Activated naive CD4-positive, alpha-beta T cell treated with anti-CD3 and anti-CD28 coated beads for 36 hours (primary cell): ENCODE data around the gene RALGAPB. TPM values are rescaled to one million over a fixed set of nuclear protein-coding genes. Genes with fewer than 3 reads are reported as not detected.

Source experiments
- CTCF ChIA-PET: fragments of 350-600 bp; sonication (Branson Sonifier 250); formaldehyde crosslinking; loops from one replicate; lab custom pipeline; 2021; ENCODE audit warnings: antibody characterized with exemption; lab: Charles Lee
- DNase-seq: peaks from one replicate; pipeline ENCODE4 v3.0.0-alpha.2; 2020
- H3K27ac Mint-ChIP-seq: one replicate; pipeline ENCODE4 v1.8.0; 2021; ENCODE audit warnings: mild to moderate bottlenecking, mixed read lengths
- H3K27me3 Mint-ChIP-seq: one replicate; pipeline ENCODE4 v1.8.0; 2021; ENCODE audit warnings: low read depth, mixed read lengths
- H3K36me3 Mint-ChIP-seq: one replicate; pipeline ENCODE4 v1.8.0; 2021; ENCODE audit warnings: low read depth, mixed read lengths
- H3K4me1 Mint-ChIP-seq: one replicate; pipeline ENCODE4 v1.8.0; 2021; ENCODE audit warnings: low read depth, mixed read lengths
- H3K4me3 Mint-ChIP-seq: one replicate; pipeline ENCODE4 v1.8.0; 2021; ENCODE audit warnings: mild to moderate bottlenecking, moderate library complexity, mixed read lengths
- H3K9me3 Mint-ChIP-seq: one replicate; pipeline ENCODE4 v1.8.0; 2021; ENCODE audit warnings: mixed read lengths
- intact Hi-C: fragments of 100-400 bp; cut with micrococcal nuclease; formaldehyde crosslinking; loops from one replicate; pipeline ENCODE4 v1.15.1; 2023
- total RNA-seq, 2 experiments: library from RNA; stranded (reverse); gene quantifications; one replicate each; pipeline ENCODE4 v1.2.3, GENCODE V29; 2021

The RALGAPB gene
- total RNA-seq, 2 experiments from 2014 or later = 22.1 to 24.0 TPM

GRCh38 chr20:38557174-38557573 lies 84.5 kb downstream of the RALGAPB start:
- Mint-ChIP-seq H3K27me3 (no peaks in the 10 kb centered on the region), H3K36me3 (peaks cover 22% of the 10 kb centered on the region), H3K9me3 (no peaks in the 10 kb centered on the region), H3K4me1 (no peaks in the 10 kb centered on the region), H3K4me3 (no peak overlapping the region), H3K27ac (peak overlapping the region; percentile 34)
- no peak for DNase-seq
- CTCF ChIA-PET = no interaction called here
- intact Hi-C loops = no loop called here

- intact Hi-C loops = no loop called here
- Mint-ChIP-seq H3K9me3 (no peaks in the 10 kb centered on the region), H3K27ac (no peak overlapping the region), H3K36me3 (peaks cover 18% of the 10 kb centered on the region), H3K4me3 (no peak overlapping the region), H3K27me3 (no peaks in the 10 kb centered on the region), H3K4me1 (no peaks in the 10 kb centered on the region)
- CTCF ChIA-PET = interaction anchor here (0.6 to 0.7 kb wide), 2 partner anchors 111 to 160 kb away, joined by 3 to 4 read pairs; no protein-coding TSS in a partner anchor
- no peak for DNase-seq
Measured at GRCh38 chr20:38558596-38559360, 86.1 kb downstream of the RALGAPB start.

- intact Hi-C loops = no loop called here
- peaks cover 12% of the 10 kb centered on the region for H3K36me3 Mint-ChIP-seq
Measured at GRCh38 chr20:38559764-38560163, 87.1 kb downstream of the RALGAPB start.

GRCh38 chr20:38563802-38564431 lies 91.3 kb downstream of the RALGAPB start:
- CTCF ChIA-PET = interaction anchor here (0.6 to 0.7 kb wide), 2 partner anchors 18 to 25 kb away, joined by 3 read pairs; no protein-coding TSS in a partner anchor
- Mint-ChIP-seq H3K36me3 (peaks cover 11% of the 10 kb centered on the region), H3K9me3 (no peaks in the 10 kb centered on the region), H3K27me3 (no peaks in the 10 kb centered on the region), H3K4me1 (no peaks in the 10 kb centered on the region), H3K27ac (no peak overlapping the region), H3K4me3 (no peak overlapping the region)
- intact Hi-C loops = no loop called here
- DNase-seq = no peak

More at GRCh38 chr20:38559764-38560163, 87.1 kb downstream of the RALGAPB start:
- H3K4me3 Mint-ChIP-seq = no peak overlapping the region
- H3K27me3 Mint-ChIP-seq = no peaks in the 10 kb centered on the region
- no peaks in the 10 kb centered on the region for H3K9me3 Mint-ChIP-seq
- H3K27ac Mint-ChIP-seq = no peak overlapping the region
- no peak for DNase-seq
- CTCF ChIA-PET = no interaction called here
- no peaks in the 10 kb centered on the region for H3K4me1 Mint-ChIP-seq

GRCh38 chr20:38564680-38565079 lies 92.0 kb downstream of the RALGAPB start:
- Mint-ChIP-seq H3K9me3 (no peaks in the 10 kb centered on the region), H3K27ac (no peak overlapping the region), H3K4me1 (no peaks in the 10 kb centered on the region), H3K36me3 (peaks cover 9% of the 10 kb centered on the region), H3K4me3 (no peak overlapping the region), H3K27me3 (no peaks in the 10 kb centered on the region)
- CTCF ChIA-PET = no interaction called here
- no peak for DNase-seq
- intact Hi-C loops = no loop called here

GRCh38 chr20:38566036-38566598 lies 93.5 kb downstream of the RALGAPB start:
- intact Hi-C loops = no loop called here
- CTCF ChIA-PET = no interaction called here
- no peaks in the 10 kb centered on the region for H3K27me3 Mint-ChIP-seq
- H3K36me3 Mint-ChIP-seq = peaks cover 9% of the 10 kb centered on the region
- no peaks in the 10 kb centered on the region for H3K4me1 Mint-ChIP-seq
- H3K27ac Mint-ChIP-seq = no peak overlapping the region
- H3K4me3 Mint-ChIP-seq = no peak overlapping the region
- no peak for DNase-seq
- H3K9me3 Mint-ChIP-seq = no peaks in the 10 kb centered on the region

GRCh38 chr20:38569747-38570525 lies 97.3 kb downstream of the RALGAPB start:
- CTCF ChIA-PET = no interaction called here
- intact Hi-C loops = no loop called here
- Mint-ChIP-seq H3K9me3 (no peaks in the 10 kb centered on the region), H3K27me3 (no peaks in the 10 kb centered on the region), H3K27ac (no peak overlapping the region), H3K4me3 (no peak overlapping the region), H3K4me1 (no peaks in the 10 kb centered on the region), H3K36me3 (peaks cover 8% of the 10 kb centered on the region)
- DNase-seq = no peak

GRCh38 chr20:38573413-38573812 lies 100.8 kb downstream of the RALGAPB start:
- H3K4me1 Mint-ChIP-seq = no peaks in the 10 kb centered on the region
- H3K4me3 Mint-ChIP-seq = no peak overlapping the region
- H3K9me3 Mint-ChIP-seq = no peaks in the 10 kb centered on the region
- H3K27ac Mint-ChIP-seq = no peak overlapping the region
- intact Hi-C loops = no loop called here
- DNase-seq = no peak
- H3K36me3 Mint-ChIP-seq = peaks cover 5% of the 10 kb centered on the region
- no peaks in the 10 kb centered on the region for H3K27me3 Mint-ChIP-seq
- CTCF ChIA-PET = no interaction called here

GRCh38 chr20:38579219-38579910 lies 106.7 kb downstream of the RALGAPB start:
- H3K9me3 Mint-ChIP-seq = no peaks in the 10 kb centered on the region
- intact Hi-C loops = no loop called here
- peaks cover 2% of the 10 kb centered on the region for H3K36me3 Mint-ChIP-seq
- H3K4me1 Mint-ChIP-seq = no peaks in the 10 kb centered on the region
- no peak for DNase-seq
- no peak overlapping the region for H3K4me3 Mint-ChIP-seq
- CTCF ChIA-PET = no interaction called here
- no peaks in the 10 kb centered on the region for H3K27me3 Mint-ChIP-seq
- no peak overlapping the region for H3K27ac Mint-ChIP-seq

- intact Hi-C loops = no loop called here
- no peak overlapping the region for H3K4me3 Mint-ChIP-seq
- no peaks in the 10 kb centered on the region for H3K9me3 Mint-ChIP-seq
- no peak for DNase-seq
- H3K27me3 Mint-ChIP-seq = no peaks in the 10 kb centered on the region
- no peak overlapping the region for H3K27ac Mint-ChIP-seq
- CTCF ChIA-PET = no interaction called here
- H3K4me1 Mint-ChIP-seq = no peaks in the 10 kb centered on the region
- H3K36me3 Mint-ChIP-seq = no peaks in the 10 kb centered on the region
Measured at GRCh38 chr20:38579921-38580320, 107.3 kb downstream of the RALGAPB start.

- no peaks in the 10 kb centered on the region for H3K9me3 Mint-ChIP-seq
- no peaks in the 10 kb centered on the region for H3K36me3 Mint-ChIP-seq
- CTCF ChIA-PET = interaction anchor here (1.1 kb wide), 1 partner anchor 18 kb away, joined by 3 read pairs; no protein-coding TSS in a partner anchor
- no peak for DNase-seq
- no peak within 1 kb of the TSS for H3K27ac Mint-ChIP-seq
- no peaks in the 10 kb centered on the region for H3K27me3 Mint-ChIP-seq
- H3K4me3 Mint-ChIP-seq = no peak within 1 kb of the TSS
- H3K4me1 Mint-ChIP-seq = no peaks in the 10 kb centered on the region
- intact Hi-C loops = no loop called here
Measured at GRCh38 chr20:38581013-38581412, 108.4 kb downstream of the RALGAPB start, which contains the start of gene ADIG. Gene ADIG, plus strand, starts transcription at chr20:38581197. Its CDS starts 54 bp downstream, at chr20:38581251.
